ENCODE measurements around the gene PTPRCAP. TPM values are rescaled to one million over a fixed set of nuclear protein-coding genes. Genes with fewer than 3 reads are reported as not detected.

The PTPRCAP gene
- total and polyA plus RNA-seq, 10 of the 15 experiments (the other 5 are each of a cell fraction or from before 2014, with no cell fraction given), result 4.7 to 266 (median 125) TPM

DNA sequence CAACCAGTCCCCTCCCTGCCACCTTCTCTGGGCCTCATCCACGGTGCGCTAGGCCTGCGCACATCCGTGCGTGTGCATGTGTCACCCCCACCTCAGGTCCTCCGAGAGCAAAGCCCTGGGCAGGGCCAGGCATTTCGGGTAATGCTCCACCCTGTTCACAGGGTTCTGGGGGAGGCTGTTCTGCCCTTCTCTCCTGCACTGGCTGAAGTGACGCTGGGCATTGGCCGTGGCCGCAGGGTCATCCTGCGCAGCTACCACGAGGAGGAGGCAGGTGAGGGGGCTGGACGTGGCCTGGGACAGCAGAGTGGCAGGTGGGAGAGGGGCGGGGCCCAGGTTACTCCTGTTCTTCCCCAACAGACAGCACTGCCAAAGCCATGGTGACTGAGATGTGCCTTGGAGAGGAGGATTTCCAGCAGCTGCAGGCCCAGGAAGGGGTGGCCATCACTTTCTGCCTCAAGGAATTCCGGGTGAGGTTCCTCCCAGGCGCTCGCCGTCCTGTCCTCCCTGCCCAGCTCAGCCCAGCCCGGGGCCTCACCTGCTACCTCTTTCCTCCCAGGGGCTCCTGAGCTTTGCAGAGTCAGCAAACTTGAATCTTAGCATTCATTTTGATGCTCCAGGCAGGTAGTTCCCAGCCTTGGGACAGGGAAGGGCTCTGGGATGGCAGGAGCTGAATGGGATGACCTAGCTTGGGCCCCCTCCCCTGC lies 41.8 kb downstream of the PTPRCAP start:
- FAIRE-seq (no peak), DNase-seq (ENCODE audit: low read depth, low spot score) (no peak), ATAC-seq (no peak)
- H3K4me3 ChIP-seq, result no peak overlapping the region
- peaks cover 23% of the 10 kb centered on the region for H3K4me1 ChIP-seq (ENCODE audit: control insufficient read depth, insufficient read depth, low read length)
- in situ Hi-C loops (cut with MboI) (no loop called here), intact Hi-C loops (cut with micrococcal nuclease; ENCODE audit: unreplicated experiment) (no loop called here)
- H3K36me3 ChIP-seq (ENCODE audit: control insufficient read depth in 2 of 2, insufficient read depth in 2 of 2, low read length in 1 of 2), result peaks cover 23 to 27% of the 10 kb centered on the region in 2 experiments
- TF ChIP-seq, protein P1, sequence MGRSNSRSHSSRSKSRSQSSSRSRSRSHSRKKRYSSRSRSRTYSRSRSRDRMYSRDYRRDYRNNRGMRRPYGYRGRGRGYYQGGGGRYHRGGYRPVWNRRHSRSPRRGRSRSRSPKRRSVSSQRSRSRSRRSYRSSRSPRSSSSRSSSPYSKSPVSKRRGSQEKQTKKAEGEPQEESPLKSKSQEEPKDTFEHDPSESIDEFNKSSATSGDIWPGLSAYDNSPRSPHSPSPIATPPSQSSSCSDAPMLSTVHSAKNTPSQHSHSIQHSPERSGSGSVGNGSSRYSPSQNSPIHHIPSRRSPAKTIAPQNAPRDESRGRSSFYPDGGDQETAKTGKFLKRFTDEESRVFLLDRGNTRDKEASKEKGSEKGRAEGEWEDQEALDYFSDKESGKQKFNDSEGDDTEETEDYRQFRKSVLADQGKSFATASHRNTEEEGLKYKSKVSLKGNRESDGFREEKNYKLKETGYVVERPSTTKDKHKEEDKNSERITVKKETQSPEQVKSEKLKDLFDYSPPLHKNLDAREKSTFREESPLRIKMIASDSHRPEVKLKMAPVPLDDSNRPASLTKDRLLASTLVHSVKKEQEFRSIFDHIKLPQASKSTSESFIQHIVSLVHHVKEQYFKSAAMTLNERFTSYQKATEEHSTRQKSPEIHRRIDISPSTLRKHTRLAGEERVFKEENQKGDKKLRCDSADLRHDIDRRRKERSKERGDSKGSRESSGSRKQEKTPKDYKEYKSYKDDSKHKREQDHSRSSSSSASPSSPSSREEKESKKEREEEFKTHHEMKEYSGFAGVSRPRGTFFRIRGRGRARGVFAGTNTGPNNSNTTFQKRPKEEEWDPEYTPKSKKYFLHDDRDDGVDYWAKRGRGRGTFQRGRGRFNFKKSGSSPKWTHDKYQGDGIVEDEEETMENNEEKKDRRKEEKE (IDR thresholded peaks at IDR 0.05), result no peak
- TF ChIP-seq STAT3 (IDR thresholded peaks at IDR 0.05; ENCODE audit: low read depth, low read length), result no peak
- no peak for TF ChIP-seq KDM1A (IDR thresholded peaks at IDR 0.05; ENCODE audit: borderline replicate concordance)
- no peak for TF ChIP-seq CBX3 (IDR thresholded peaks at IDR 0.05; ENCODE audit: borderline replicate concordance, low read depth)
- TF ChIP-seq NR2C2 (IDR thresholded peaks at IDR 0.05; ENCODE audit: borderline replicate concordance, control insufficient read depth, insufficient read length, low read depth), result no peak
- TF ChIP-seq, protein P2, sequence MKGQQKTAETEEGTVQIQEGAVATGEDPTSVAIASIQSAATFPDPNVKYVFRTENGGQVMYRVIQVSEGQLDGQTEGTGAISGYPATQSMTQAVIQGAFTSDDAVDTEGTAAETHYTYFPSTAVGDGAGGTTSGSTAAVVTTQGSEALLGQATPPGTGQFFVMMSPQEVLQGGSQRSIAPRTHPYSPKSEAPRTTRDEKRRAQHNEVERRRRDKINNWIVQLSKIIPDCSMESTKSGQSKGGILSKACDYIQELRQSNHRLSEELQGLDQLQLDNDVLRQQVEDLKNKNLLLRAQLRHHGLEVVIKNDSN (IDR thresholded peaks at IDR 0.05; ENCODE audit: borderline replicate concordance, extremely low read length, insufficient read depth, low read depth, low read length), result no peak
- TF ChIP-seq NBN (IDR thresholded peaks at IDR 0.05), result no peak
- no peak for TF ChIP-seq ZNF217 (IDR thresholded peaks at IDR 0.05)
- TF ChIP-seq YBX1 (IDR thresholded peaks at IDR 0.05), result no peak
- no peak for TF ChIP-seq CHD1 (IDR thresholded peaks at IDR 0.05; ENCODE audit: low read depth, low read length)
- TF ChIP-seq YY1 (IDR thresholded peaks at IDR 0.05; ENCODE audit: low read depth, low read length), result no peak
- TF ChIP-seq PAX5 (IDR thresholded peaks at IDR 0.05; ENCODE audit: borderline replicate concordance, low read depth, low read length), result no peak
- no peak for TF ChIP-seq FOS (IDR thresholded peaks at IDR 0.05; ENCODE audit: borderline replicate concordance, extremely low read depth, insufficient read length)
- no peak for TF ChIP-seq STAT1 (conservative IDR thresholded peaks at IDR 0.05)
- no peak for TF ChIP-seq ZNF622 (IDR thresholded peaks at IDR 0.05)
- TF ChIP-seq KAT2A (conservative IDR thresholded peaks at IDR 0.05; ENCODE audit: control insufficient read depth, low read depth, low read length), result no peak
- no peak for TF ChIP-seq SUPT20H (IDR thresholded peaks at IDR 0.05; ENCODE audit: borderline replicate concordance, control insufficient read depth, low read depth, low read length)
- BruUV-seq (replicated peaks), result no TSS peak
- ChIA-PET POLR2A (no interaction called here), RAD21 (ENCODE audit: unreplicated experiment) (no interaction called here), SMC1A (ENCODE audit: uncharacterized antibody, unreplicated experiment) (interaction anchor here (0.8 to 1.1 kb wide), 2 partner anchors 41 to 89 kb away, joined by 3 read pairs; no protein-coding TSS in a partner anchor), CTCF (interaction anchor here (0.9 to 1.5 kb wide), 4 partner anchors 14 to 110 kb away, joined by 3 to 5 read pairs (median 3); partner anchors contain the start of gene PITPNM1)
- no peaks in the 10 kb centered on the region for H3K9me3 ChIP-seq (replicated peaks; ENCODE audit: control insufficient read depth, insufficient read depth, low read length)
- no peaks in the 10 kb centered on the region; the same call in 1 of the 2 replicates for H4K20me1 ChIP-seq (ENCODE audit: control insufficient read depth, insufficient read depth)
- no peak overlapping the region for H3K27ac ChIP-seq (ENCODE audit: control insufficient read depth, insufficient read depth)
- H2AFZ ChIP-seq (ENCODE audit: control insufficient read depth, low read depth, low read length), result no peak overlapping the region
- no peak overlapping the region for H3K9ac ChIP-seq (ENCODE audit: control insufficient read depth, insufficient read depth, low read length)
- H3K27me3 ChIP-seq (replicated peaks in 1 of 2; ENCODE audit: control insufficient read depth in 2 of 2, insufficient read depth in 2 of 2, low read length in 1 of 2), result no peaks in the 10 kb centered on the region
- no peak overlapping the region for H3K4me2 ChIP-seq (ENCODE audit: control insufficient read depth, insufficient read depth)
- peaks cover 42% of the 10 kb centered on the region for H3K79me2 ChIP-seq (ENCODE audit: control insufficient read depth, insufficient read depth, low read length)
- WGBS (ENCODE audit: insufficient coverage, insufficient replicate concordance, low lambda C conversion rate, missing lambda C conversion rate), result 92% methylated on average over 19 of the region's 19 CpGs

All from GM12878 (cell line).